Nephron (organoid): ENCODE measurements around the gene FAM135A.

Experiments
- H3K27ac Mint-ChIP-seq, 3 experiments: 2 replicates each; pipeline ENCODE4 v1.8.0; 2020; ENCODE audit warnings: mixed read lengths in 3 of 3, mild to moderate bottlenecking in 2 of 3, moderate library complexity in 1 of 3
- H3K27me3 Mint-ChIP-seq: 2 replicates; pipeline ENCODE4 v1.8.0; 2021; ENCODE audit warnings: low read depth, mild to moderate bottlenecking, moderate library complexity, mixed read lengths
- H3K36me3 Mint-ChIP-seq: 2 replicates; pipeline ENCODE4 v1.8.0; 2020; ENCODE audit warnings: low read depth, mixed read lengths
- H3K4me1 Mint-ChIP-seq: 2 replicates; pipeline ENCODE4 v1.8.0; 2020; ENCODE audit warnings: mixed read lengths
- H3K4me3 Mint-ChIP-seq, 3 experiments: 2 replicates each; pipeline ENCODE4 v1.8.0; 2020; ENCODE audit warnings: mild to moderate bottlenecking in 3 of 3, mixed read lengths in 3 of 3, moderate library complexity in 2 of 3
- H3K9me3 Mint-ChIP-seq: 2 replicates; pipeline ENCODE4 v1.8.0; 2020; ENCODE audit warnings: mixed read lengths
- TF ChIP-seq, protein P1 (sequence below), 3 experiments: fragments of 200-600 bp; sonication (generic); IDR thresholded peaks; one replicate each; pipeline ENCODE4 v1.5.0; 2021; ENCODE audit warnings: antibody characterized with exemption in 3 of 3; ENCODE audit not compliant: unreplicated experiment in 3 of 3

FAM135A gene

DNA sequence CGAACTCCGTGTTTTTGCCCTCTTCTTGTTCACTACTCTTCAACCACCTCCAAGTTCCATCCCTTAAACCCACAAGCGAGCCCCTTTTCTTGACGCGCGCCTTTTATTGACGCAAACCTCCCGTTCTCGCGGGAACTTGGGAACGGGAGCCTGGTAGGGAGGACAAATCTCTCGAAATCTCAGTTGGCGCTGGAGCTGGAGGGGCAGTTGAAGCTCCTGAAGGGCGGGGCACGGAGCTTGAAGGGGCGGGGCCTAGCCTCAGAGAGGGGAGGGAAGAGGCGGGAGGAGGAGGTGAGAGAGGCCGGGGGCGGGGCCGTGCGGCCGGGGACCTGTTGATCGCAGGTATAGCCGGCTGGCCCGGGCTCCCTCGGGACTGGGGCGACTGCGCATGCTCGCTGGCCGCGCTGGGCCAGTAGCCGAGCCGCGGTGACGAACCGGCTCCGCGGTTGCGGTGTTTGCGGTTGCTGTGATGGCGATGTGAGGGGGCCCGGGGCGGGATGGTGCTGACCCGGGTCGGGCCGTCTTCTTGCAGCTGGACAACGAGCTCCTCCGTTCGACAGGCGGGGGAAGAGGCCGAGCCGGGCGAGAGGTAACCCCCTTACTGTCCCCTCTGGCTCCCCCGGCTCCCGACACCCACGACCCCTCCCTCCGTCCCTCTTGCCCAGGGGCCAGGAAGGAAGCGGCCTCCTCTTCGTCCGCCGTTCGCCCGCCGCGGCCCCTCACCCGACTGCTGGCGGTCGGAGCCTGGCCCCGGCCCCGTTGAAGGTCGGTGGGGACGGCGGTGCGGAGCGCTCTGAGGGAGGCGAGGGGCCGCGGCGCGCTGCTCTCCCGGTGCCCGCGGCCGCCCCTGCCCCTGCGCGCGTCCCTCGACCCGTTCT is at the start of gene FAM135A:
TSS of gene FAM135A (plus strand) at position 395 of the 878 bp plus-strand sequence. CDS start 14,835 bp downstream, outside the sequence.
- H3K36me3 Mint-ChIP-seq = peaks cover 6% of the 10 kb centered on the region
- peaks cover 8% of the 10 kb centered on the region for H3K4me1 Mint-ChIP-seq
- H3K27ac Mint-ChIP-seq = peak within 1 kb of the TSS; percentile 95 to 97 (median 96)
- H3K9me3 Mint-ChIP-seq = no peaks in the 10 kb centered on the region
- peak within 1 kb of the TSS; percentile 90 to 97 (median 95) for H3K4me3 Mint-ChIP-seq
- TF ChIP-seq, protein P1, sequence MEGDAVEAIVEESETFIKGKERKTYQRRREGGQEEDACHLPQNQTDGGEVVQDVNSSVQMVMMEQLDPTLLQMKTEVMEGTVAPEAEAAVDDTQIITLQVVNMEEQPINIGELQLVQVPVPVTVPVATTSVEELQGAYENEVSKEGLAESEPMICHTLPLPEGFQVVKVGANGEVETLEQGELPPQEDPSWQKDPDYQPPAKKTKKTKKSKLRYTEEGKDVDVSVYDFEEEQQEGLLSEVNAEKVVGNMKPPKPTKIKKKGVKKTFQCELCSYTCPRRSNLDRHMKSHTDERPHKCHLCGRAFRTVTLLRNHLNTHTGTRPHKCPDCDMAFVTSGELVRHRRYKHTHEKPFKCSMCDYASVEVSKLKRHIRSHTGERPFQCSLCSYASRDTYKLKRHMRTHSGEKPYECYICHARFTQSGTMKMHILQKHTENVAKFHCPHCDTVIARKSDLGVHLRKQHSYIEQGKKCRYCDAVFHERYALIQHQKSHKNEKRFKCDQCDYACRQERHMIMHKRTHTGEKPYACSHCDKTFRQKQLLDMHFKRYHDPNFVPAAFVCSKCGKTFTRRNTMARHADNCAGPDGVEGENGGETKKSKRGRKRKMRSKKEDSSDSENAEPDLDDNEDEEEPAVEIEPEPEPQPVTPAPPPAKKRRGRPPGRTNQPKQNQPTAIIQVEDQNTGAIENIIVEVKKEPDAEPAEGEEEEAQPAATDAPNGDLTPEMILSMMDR (IDR thresholded peaks at IDR 0.05; ENCODE audit: unreplicated experiment in 3 of 3) = no peak
- no peaks in the 10 kb centered on the region for H3K27me3 Mint-ChIP-seq

DNA sequence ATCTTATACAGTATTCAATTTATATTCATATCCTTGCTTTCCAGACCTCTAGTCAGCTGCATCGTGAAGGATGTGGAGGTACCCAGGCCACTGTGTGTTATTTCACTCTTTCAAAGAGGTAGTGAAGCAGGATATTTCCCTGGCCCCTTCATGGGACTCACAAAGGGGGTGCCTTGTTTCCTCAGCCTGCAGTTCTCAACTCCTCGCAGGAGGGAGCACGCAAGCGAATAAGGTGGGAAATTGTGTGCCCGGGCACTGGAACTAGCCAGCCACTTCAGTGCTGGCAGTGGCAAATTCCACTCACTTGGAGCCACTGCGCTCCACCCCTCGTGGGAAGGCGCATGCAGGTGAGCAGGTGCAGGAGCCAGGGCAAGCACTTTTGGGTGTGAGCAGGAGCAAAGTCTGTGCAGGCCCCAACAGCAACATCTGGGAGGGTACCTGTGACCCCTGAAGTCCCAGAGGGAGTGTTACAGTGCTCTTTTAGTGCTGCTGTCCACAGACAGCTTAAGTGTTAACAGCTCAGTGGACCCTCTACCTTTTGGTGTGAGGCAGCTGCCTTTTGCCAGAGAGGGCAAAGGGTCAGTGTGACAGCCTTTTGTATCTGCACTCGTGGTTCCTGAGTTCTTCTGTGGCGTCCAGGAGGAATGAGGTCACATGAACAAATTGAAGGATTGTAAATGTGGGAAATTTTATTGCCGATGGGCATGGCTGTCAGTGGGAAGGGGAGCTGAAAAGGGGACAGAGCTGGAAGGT is 49.4 kb upstream of the FAM135A start:
- Mint-ChIP-seq H3K4me1 (no peaks in the 10 kb centered on the region), H3K36me3 (no peaks in the 10 kb centered on the region), H3K4me3 (no peak overlapping the region), H3K27me3 (no peaks in the 10 kb centered on the region), H3K27ac (no peak overlapping the region), H3K9me3 (no peaks in the 10 kb centered on the region)
- TF ChIP-seq, protein P1 (IDR thresholded peaks at IDR 0.05; ENCODE audit: unreplicated experiment in 3 of 3) = no peak

DNA sequence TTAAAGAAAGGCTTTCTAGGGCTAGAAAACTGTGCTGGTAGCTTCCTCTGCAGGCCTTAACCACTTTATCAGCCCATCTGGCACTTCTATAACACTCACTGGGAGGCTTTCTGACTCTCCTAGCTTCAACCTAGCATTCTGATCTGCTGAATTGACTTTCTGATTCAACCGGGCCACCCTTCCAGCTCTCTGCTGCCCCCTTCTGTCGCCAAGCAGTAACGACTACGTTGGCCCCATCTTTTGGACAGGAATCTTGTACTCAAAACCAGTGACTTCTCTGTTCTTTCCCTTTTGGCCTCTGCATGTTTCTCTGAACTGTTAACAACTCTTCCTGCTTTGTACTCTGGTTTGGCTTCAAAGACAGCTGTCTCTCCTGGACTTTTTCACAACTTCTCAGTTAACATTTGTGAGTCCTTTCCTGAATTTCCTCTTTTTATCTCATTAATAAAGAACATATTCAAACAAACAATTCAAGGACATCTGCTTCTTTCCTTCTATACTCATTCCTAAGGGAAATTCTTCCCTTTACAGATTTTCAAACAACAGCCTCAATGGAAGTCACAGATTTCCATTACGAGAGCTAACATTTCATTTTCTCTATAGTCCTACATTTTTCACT is 43.9 kb upstream of the FAM135A start:
- no peak overlapping the region for H3K27ac Mint-ChIP-seq
- TF ChIP-seq, protein P1 (IDR thresholded peaks at IDR 0.05; ENCODE audit: unreplicated experiment in 3 of 3) = peak; percentile 82 to 90 (median 89)
- H3K4me1 Mint-ChIP-seq = peaks cover 3% of the 10 kb centered on the region
- H3K4me3 Mint-ChIP-seq = no peak overlapping the region
- H3K36me3 Mint-ChIP-seq = no peaks in the 10 kb centered on the region
- no peaks in the 10 kb centered on the region for H3K9me3 Mint-ChIP-seq
- no peaks in the 10 kb centered on the region for H3K27me3 Mint-ChIP-seq

DNA sequence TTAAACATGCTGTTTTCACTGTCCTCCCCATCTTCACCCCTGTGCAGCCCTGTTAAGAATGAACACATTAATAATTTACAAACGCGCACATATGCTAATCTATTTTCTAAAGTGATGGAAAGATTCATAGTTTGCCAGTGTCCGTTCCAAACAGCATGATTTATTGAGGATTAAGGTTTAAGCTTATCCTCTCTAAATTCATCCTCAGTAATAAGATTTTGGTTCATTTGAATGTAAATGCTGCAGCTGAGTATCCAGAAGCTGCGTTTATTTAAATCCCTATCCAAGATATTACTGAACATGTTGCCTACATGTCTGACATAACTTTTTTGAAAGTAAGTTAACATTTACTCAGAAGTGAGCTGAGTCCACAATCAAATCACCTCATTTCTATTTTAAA is 42.8 kb upstream of the FAM135A start:
- no peaks in the 10 kb centered on the region for H3K27me3 Mint-ChIP-seq
- H3K36me3 Mint-ChIP-seq = no peaks in the 10 kb centered on the region
- no peaks in the 10 kb centered on the region for H3K9me3 Mint-ChIP-seq
- no peak overlapping the region for H3K4me3 Mint-ChIP-seq
- peaks cover 3% of the 10 kb centered on the region for H3K4me1 Mint-ChIP-seq
- no peak overlapping the region for H3K27ac Mint-ChIP-seq
- TF ChIP-seq, protein P1 (IDR thresholded peaks at IDR 0.05; ENCODE audit: unreplicated experiment in 3 of 3) = no peak

DNA sequence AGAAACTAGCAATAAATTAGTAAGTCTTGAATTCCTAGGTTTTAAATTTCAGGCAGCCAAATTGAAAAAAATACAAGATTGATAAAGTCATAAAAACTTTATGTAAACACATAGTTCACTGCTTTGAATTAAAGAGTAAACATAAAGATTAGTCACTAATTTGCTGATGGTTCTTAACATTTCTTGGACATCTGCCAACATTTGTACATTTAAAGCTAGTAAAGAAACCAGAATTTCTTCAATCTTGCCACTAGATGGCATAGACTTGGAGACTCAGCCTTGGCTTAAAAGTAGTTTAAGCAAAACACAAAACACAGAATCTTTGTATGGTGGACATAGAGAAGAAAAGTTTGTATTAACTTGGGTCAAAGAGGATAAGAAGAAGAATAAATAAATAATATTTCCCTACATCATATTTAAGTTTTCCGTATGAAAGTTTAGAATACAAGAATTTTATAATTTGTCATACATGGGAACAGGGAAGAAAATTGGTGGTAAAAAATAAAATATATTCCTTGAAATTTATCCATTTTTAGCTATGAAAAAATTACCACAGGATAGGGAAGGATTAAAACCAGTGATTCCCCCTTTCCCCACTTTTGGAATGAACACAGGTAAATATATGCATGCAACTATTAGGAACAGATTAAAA is 41.7 kb upstream of the FAM135A start:
- Mint-ChIP-seq H3K4me3 (no peak overlapping the region), H3K4me1 (peaks cover 3% of the 10 kb centered on the region), H3K27me3 (no peaks in the 10 kb centered on the region), H3K9me3 (no peaks in the 10 kb centered on the region), H3K36me3 (no peaks in the 10 kb centered on the region), H3K27ac (no peak overlapping the region)
- TF ChIP-seq, protein P1 (IDR thresholded peaks at IDR 0.05; ENCODE audit: unreplicated experiment in 3 of 3) = peak; percentile 60 to 75 (median 71)
